ENCODE data around the gene CLK3. TPM values are rescaled to one million over a fixed set of nuclear protein-coding genes. Genes with fewer than 3 reads are reported as not detected.

CLK3 gene
- total RNA-seq, 5 donors from 2014 or later (not counting 1 experiment from before 2014, with no cell fraction given): 162 to 258 (median 180) TPM

- H3K27me3 Mint-ChIP-seq: no peaks in the 10 kb centered on the region
- DNase-seq (no peak), ATAC-seq (replicated peaks in 1 of 4) (no peak)
- CTCF ChIA-PET: interaction anchor here (0.6 to 2.7 kb wide), 5 partner anchors 9 to 340 kb away, joined by 3 to 16 read pairs (median 5); no protein-coding TSS in a partner anchor
- Histone ChIP-seq H3K27me3 (replicated peaks in 1 of 2; ENCODE audit: control insufficient read depth in 2 of 2, extremely low read depth in 1 of 2, insufficient read depth in 2 of 2, low read length in 1 of 2) (no peaks in the 10 kb centered on the region), H3K4me1 (ENCODE audit: control insufficient read depth in 1 of 2, extremely low read depth in 1 of 2, insufficient read depth in 2 of 2, low read length in 2 of 2) (peaks cover 0 to 31% of the 10 kb centered on the region in 2 experiments), H3K9me3 (no peaks in the 10 kb centered on the region), H3K27ac (ENCODE audit: low read length) (no peak overlapping the region), H3K4me3 (ENCODE audit: control insufficient read depth in 1 of 2, extremely low read depth in 1 of 2, low read length in 1 of 2) (no peak overlapping the region), H3K36me3 (ENCODE audit: control insufficient read depth in 2 of 2, extremely low read depth in 1 of 2, insufficient read depth in 1 of 2, low read length in 1 of 2) (peaks cover 4 to 90% of the 10 kb centered on the region in 2 donors)
- peak overlapping the region in 1 of 2 donors; percentile 48 for H3K27ac Mint-ChIP-seq
- H3K9me3 Mint-ChIP-seq: no peaks in the 10 kb centered on the region
- H3K4me1 Mint-ChIP-seq: peaks cover 13 to 24% (median 19%) of the 10 kb centered on the region in 3 donors
- POLR2A ChIA-PET: no interaction called here
- H3K36me3 Mint-ChIP-seq: peaks cover 46% of the 10 kb centered on the region
- 90% methylated on average over 2 of the region's 3 CpGs for WGBS (ENCODE audit: insufficient coverage)
- H3K4me3 Mint-ChIP-seq: no peak overlapping the region
These were observed 15.4 kb downstream of the CLK3 start for GRCh38 chr15:74631087-74631385.

DNA sequence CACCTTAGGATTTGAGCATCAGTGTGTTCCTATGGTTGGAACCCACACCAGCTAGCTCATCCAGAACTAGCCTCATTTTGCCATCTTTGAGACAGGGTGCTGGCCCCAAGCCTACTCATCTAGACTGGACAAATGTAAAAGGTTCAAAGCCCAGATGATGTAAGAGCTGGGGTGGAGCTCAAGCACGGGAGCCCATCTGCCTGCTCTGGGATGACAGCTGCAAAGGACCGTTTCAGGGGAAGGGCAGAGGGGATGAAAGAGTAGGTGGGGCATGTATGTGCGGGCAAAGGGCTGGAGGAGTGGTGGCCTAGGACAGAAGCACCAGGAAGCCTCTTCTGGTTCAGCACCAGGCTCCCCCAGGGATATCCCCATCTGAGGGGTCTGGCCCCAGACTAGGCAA lies 15.8 kb downstream of the CLK3 start:
- peaks cover 45% of the 10 kb centered on the region for H3K36me3 Mint-ChIP-seq
- no peaks in the 10 kb centered on the region for H3K27me3 Mint-ChIP-seq
- Histone ChIP-seq H3K4me3 (ENCODE audit: control insufficient read depth in 1 of 2, extremely low read depth in 1 of 2, low read length in 1 of 2) (no peak overlapping the region), H3K27ac (ENCODE audit: low read length) (no peak overlapping the region), H3K27me3 (replicated peaks in 1 of 2; ENCODE audit: control insufficient read depth in 2 of 2, extremely low read depth in 1 of 2, insufficient read depth in 2 of 2, low read length in 1 of 2) (no peaks in the 10 kb centered on the region), H3K36me3 (ENCODE audit: control insufficient read depth in 2 of 2, extremely low read depth in 1 of 2, insufficient read depth in 1 of 2, low read length in 1 of 2) (peaks cover 7 to 90% of the 10 kb centered on the region in 2 donors), H3K4me1 (ENCODE audit: control insufficient read depth in 1 of 2, extremely low read depth in 1 of 2, insufficient read depth in 2 of 2, low read length in 2 of 2) (peaks cover 0 to 28% of the 10 kb centered on the region in 2 experiments), H3K9me3 (no peaks in the 10 kb centered on the region)
- DNase-seq (no peak), ATAC-seq (replicated peaks in 1 of 4) (no peak)
- no peak overlapping the region for H3K27ac Mint-ChIP-seq
- no peak overlapping the region for H3K4me3 Mint-ChIP-seq
- ChIA-PET CTCF (interaction anchor here (0.6 to 2.7 kb wide), 10 partner anchors 9 to 340 kb away, joined by 3 to 16 read pairs (median 4); no protein-coding TSS in a partner anchor), POLR2A (interaction anchor here (0.6 kb wide), 2 partner anchors 15 to 228 kb away, joined by 3 read pairs; no protein-coding TSS in a partner anchor)
- peaks cover 13 to 20% (median 16%) of the 10 kb centered on the region in 3 donors for H3K4me1 Mint-ChIP-seq
- no CpG with 5 or more reads among the region's 3 CpGs for WGBS (ENCODE audit: insufficient coverage)
- no peaks in the 10 kb centered on the region for H3K9me3 Mint-ChIP-seq

DNA sequence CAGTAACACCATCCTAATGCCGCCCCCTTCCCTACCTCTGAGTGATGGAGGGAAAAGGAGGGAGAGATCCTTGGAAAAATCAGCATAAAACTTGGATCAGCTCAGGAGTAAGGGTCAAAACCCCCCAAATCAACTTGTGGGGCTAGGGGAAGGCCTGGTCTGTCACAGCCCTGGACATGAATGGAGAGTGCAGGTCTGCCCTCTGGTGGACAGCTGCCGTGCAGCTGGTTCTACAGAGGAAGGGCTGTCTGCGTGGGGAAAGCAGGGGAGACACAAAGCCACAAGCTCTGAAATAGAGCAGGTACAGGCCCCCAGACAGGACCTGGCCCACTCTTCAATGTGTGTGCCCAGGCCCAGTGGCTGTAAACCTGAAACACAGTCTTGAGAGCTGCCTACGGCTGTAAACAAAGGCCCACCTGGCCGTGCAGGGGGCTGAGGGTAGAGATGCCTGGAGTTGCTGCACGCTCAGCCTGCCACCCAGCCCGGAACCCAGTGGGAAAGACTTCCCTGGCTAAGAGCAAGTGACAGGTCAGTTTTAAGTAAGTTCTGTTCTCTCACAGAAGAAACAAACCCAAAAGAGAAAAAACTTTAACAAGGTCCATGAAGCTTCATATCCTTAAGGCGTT lies 16.4 kb downstream of the CLK3 start:
- no peaks in the 10 kb centered on the region for H3K9me3 ChIP-seq
- H3K27ac Mint-ChIP-seq: peak overlapping the region; percentile 20 to 39
- H3K27me3 Mint-ChIP-seq: no peaks in the 10 kb centered on the region
- H3K36me3 ChIP-seq (ENCODE audit: control insufficient read depth in 2 of 2, extremely low read depth in 1 of 2, insufficient read depth in 1 of 2, low read length in 1 of 2): peaks cover 4 to 90% of the 10 kb centered on the region in 2 donors
- no peak overlapping the region for H3K4me3 ChIP-seq (ENCODE audit: control insufficient read depth in 1 of 2, extremely low read depth in 1 of 2, low read length in 1 of 2)
- DNase-seq (peak in 31 of 35 experiments; percentile 26 to 71 (median 47)), ATAC-seq (replicated peaks in 1 of 4) (peak; percentile 46 to 61 (median 55))
- peaks cover 12 to 15% (median 13%) of the 10 kb centered on the region in 3 donors for H3K4me1 Mint-ChIP-seq
- H3K27ac ChIP-seq (ENCODE audit: low read length): no peak overlapping the region
- 71% methylated on average over 7 of the region's 8 CpGs for WGBS (ENCODE audit: insufficient coverage)
- ChIA-PET POLR2A (interaction anchor here (0.6 kb wide), 2 partner anchors 15 to 228 kb away, joined by 3 read pairs; no protein-coding TSS in a partner anchor), CTCF (interaction anchor here (0.6 to 2.7 kb wide), 11 partner anchors 10 to 142 kb away, joined by 3 to 16 read pairs (median 4); no protein-coding TSS in a partner anchor)
- H3K27me3 ChIP-seq (replicated peaks in 1 of 2; ENCODE audit: control insufficient read depth in 2 of 2, extremely low read depth in 1 of 2, insufficient read depth in 2 of 2, low read length in 1 of 2): no peaks in the 10 kb centered on the region
- no peaks in the 10 kb centered on the region for H3K9me3 Mint-ChIP-seq
- H3K4me1 ChIP-seq (ENCODE audit: control insufficient read depth in 1 of 2, extremely low read depth in 1 of 2, insufficient read depth in 2 of 2, low read length in 2 of 2): peaks cover 0 to 21% of the 10 kb centered on the region in 2 experiments
- peaks cover 48% of the 10 kb centered on the region for H3K36me3 Mint-ChIP-seq
- H3K4me3 Mint-ChIP-seq: no peak overlapping the region

- Histone ChIP-seq H3K27me3 (replicated peaks in 1 of 2; ENCODE audit: control insufficient read depth in 2 of 2, extremely low read depth in 1 of 2, insufficient read depth in 2 of 2, low read length in 1 of 2) (no peaks in the 10 kb centered on the region), H3K9me3 (no peaks in the 10 kb centered on the region), H3K4me3 (ENCODE audit: control insufficient read depth in 1 of 2, extremely low read depth in 1 of 2, low read length in 1 of 2) (no peak overlapping the region), H3K27ac (ENCODE audit: low read length) (no peak overlapping the region), H3K4me1 (ENCODE audit: control insufficient read depth in 1 of 2, extremely low read depth in 1 of 2, insufficient read depth in 2 of 2, low read length in 2 of 2) (peaks cover 0 to 16% of the 10 kb centered on the region in 2 experiments), H3K36me3 (ENCODE audit: control insufficient read depth in 2 of 2, extremely low read depth in 1 of 2, insufficient read depth in 1 of 2, low read length in 1 of 2) (peaks cover 4 to 90% of the 10 kb centered on the region in 2 donors)
- H3K27ac Mint-ChIP-seq: no peak overlapping the region
- no peaks in the 10 kb centered on the region for H3K9me3 Mint-ChIP-seq
- 95% methylated on average over 9 of the region's 9 CpGs for WGBS (ENCODE audit: insufficient coverage)
- H3K27me3 Mint-ChIP-seq: no peaks in the 10 kb centered on the region
- DNase-seq: no peak
- peaks cover 44% of the 10 kb centered on the region for H3K36me3 Mint-ChIP-seq
- no peak for ATAC-seq (replicated peaks in 1 of 4)
- H3K4me3 Mint-ChIP-seq: no peak overlapping the region
- ChIA-PET POLR2A (interaction anchor here in 1 of 2 donors (0.5 kb wide), 1 partner anchor 241 kb away, joined by 5 read pairs; no protein-coding TSS in a partner anchor), CTCF (interaction anchor here (0.7 to 5.5 kb wide), 12 partner anchors 9 to 160 kb away, joined by 3 to 47 read pairs (median 4); no protein-coding TSS in a partner anchor)
- peaks cover 7 to 13% (median 9%) of the 10 kb centered on the region in 3 donors for H3K4me1 Mint-ChIP-seq
These were observed 17.0 kb downstream of the CLK3 start for GRCh38 chr15:74632601-74633000.

DNA sequence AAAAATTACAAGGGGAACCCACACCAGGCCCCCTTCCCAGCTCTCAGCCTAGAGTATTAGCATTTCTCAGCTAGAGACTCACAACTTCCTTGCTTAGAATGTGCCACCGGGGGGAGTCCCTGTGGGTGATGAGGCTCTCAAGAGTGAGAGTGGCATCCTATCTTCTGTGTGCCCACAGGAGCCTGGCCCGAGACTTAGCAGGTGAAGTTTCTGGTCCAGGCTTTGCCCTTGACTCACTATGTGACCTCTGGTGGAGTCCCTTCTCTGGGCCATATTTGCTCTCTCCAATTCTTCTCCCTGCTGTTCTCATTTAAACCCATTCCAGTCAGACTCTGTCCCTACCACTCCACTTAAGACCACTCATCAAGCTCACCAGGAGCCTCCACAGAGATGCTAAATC lies 18.1 kb downstream of the CLK3 start:
- Mint-ChIP-seq H3K4me3 (no peak overlapping the region), H3K36me3 (peaks cover 43% of the 10 kb centered on the region), H3K27ac (no peak overlapping the region), H3K9me3 (no peaks in the 10 kb centered on the region), H3K27me3 (no peaks in the 10 kb centered on the region), H3K4me1 (peaks cover 4 to 7% (median 6%) of the 10 kb centered on the region in 3 donors)
- POLR2A ChIA-PET: interaction anchor here (0.6 to 0.7 kb wide), 3 partner anchors 26 to 177 kb away, joined by 3 to 7 read pairs (median 3); no protein-coding TSS in a partner anchor
- Histone ChIP-seq H3K27ac (ENCODE audit: low read length) (no peak overlapping the region), H3K9me3 (no peaks in the 10 kb centered on the region), H3K4me3 (ENCODE audit: control insufficient read depth in 1 of 2, extremely low read depth in 1 of 2, low read length in 1 of 2) (no peak overlapping the region), H3K27me3 (replicated peaks in 1 of 2; ENCODE audit: control insufficient read depth in 2 of 2, extremely low read depth in 1 of 2, insufficient read depth in 2 of 2, low read length in 1 of 2) (no peaks in the 10 kb centered on the region), H3K36me3 (ENCODE audit: control insufficient read depth in 2 of 2, extremely low read depth in 1 of 2, insufficient read depth in 1 of 2, low read length in 1 of 2) (peaks cover 4 to 85% of the 10 kb centered on the region in 2 donors), H3K4me1 (ENCODE audit: control insufficient read depth in 1 of 2, extremely low read depth in 1 of 2, insufficient read depth in 2 of 2, low read length in 2 of 2) (peaks cover 0 to 5% of the 10 kb centered on the region in 2 experiments)
- WGBS (ENCODE audit: insufficient coverage): 84% methylated on average over 2 of the region's 2 CpGs
- no peak for DNase-seq
- CTCF ChIA-PET: interaction anchor here (0.5 to 5.5 kb wide), 13 partner anchors 9 to 939 kb away, joined by 3 to 47 read pairs (median 4); no protein-coding TSS in a partner anchor
- no peak for ATAC-seq (replicated peaks in 1 of 4)

DNA sequence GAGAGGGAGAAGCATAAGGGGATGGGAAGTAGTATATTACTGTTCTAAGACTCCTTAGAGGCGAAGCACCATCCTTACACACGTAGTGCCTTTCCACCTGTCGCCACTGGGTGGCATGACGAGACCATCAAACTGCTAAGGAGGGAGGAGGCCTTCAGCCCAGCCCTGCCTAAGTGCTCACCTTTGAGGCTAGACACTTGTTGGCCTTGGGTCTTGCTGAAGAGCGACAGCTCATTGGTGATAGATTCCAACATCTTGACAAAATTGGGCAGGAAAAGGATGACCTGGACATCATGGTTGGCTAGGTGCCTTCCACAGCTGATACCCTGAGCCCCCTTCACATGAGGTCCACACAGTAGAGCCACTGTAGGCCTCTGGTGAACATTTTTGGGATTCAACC lies 19.6 kb downstream of the CLK3 start:
- Mint-ChIP-seq H3K4me3 (no peak overlapping the region), H3K27ac (no peak overlapping the region), H3K9me3 (no peaks in the 10 kb centered on the region), H3K36me3 (peaks cover 42% of the 10 kb centered on the region), H3K4me1 (peaks cover 4 to 7% (median 6%) of the 10 kb centered on the region in 3 donors), H3K27me3 (no peaks in the 10 kb centered on the region)
- 50% methylated on average over 1 of the region's 5 CpGs for WGBS (ENCODE audit: insufficient coverage)
- Histone ChIP-seq H3K9me3 (no peaks in the 10 kb centered on the region), H3K27ac (ENCODE audit: low read length) (no peak overlapping the region), H3K4me1 (ENCODE audit: control insufficient read depth in 1 of 2, extremely low read depth in 1 of 2, insufficient read depth in 2 of 2, low read length in 2 of 2) (peaks cover 0 to 5% of the 10 kb centered on the region in 2 experiments), H3K4me3 (ENCODE audit: control insufficient read depth in 1 of 2, extremely low read depth in 1 of 2, low read length in 1 of 2) (no peak overlapping the region), H3K36me3 (ENCODE audit: control insufficient read depth in 2 of 2, extremely low read depth in 1 of 2, insufficient read depth in 1 of 2, low read length in 1 of 2) (peaks cover 4 to 90% of the 10 kb centered on the region in 2 donors), H3K27me3 (replicated peaks in 1 of 2; ENCODE audit: control insufficient read depth in 2 of 2, extremely low read depth in 1 of 2, insufficient read depth in 2 of 2, low read length in 1 of 2) (no peaks in the 10 kb centered on the region)
- ATAC-seq (replicated peaks in 1 of 4) (peak; percentile 75 to 86 (median 84)), DNase-seq (peak; percentile 47 to 85 (median 66))
- ChIA-PET POLR2A (interaction anchor here in 1 of 2 donors (0.6 kb wide), 1 partner anchor 10 kb away, joined by 3 read pairs; no protein-coding TSS in a partner anchor), CTCF (interaction anchor here (0.5 to 5.5 kb wide), 17 partner anchors 10 to 361 kb away, joined by 3 to 47 read pairs (median 4); no protein-coding TSS in a partner anchor)

Measured in T-cell (primary cell).